Femur (tissue), 1 donor: Measurements from ENCODE around the gene PSMG2.

Experiments
- DNase-seq: peaks from one replicate; pipeline ENCODE4 v3.0.0-alpha.2; 2017

The PSMG2 gene, protein sequence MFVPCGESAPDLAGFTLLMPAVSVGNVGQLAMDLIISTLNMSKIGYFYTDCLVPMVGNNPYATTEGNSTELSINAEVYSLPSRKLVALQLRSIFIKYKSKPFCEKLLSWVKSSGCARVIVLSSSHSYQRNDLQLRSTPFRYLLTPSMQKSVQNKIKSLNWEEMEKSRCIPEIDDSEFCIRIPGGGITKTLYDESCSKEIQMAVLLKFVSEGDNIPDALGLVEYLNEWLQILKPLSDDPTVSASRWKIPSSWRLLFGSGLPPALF

DNA sequence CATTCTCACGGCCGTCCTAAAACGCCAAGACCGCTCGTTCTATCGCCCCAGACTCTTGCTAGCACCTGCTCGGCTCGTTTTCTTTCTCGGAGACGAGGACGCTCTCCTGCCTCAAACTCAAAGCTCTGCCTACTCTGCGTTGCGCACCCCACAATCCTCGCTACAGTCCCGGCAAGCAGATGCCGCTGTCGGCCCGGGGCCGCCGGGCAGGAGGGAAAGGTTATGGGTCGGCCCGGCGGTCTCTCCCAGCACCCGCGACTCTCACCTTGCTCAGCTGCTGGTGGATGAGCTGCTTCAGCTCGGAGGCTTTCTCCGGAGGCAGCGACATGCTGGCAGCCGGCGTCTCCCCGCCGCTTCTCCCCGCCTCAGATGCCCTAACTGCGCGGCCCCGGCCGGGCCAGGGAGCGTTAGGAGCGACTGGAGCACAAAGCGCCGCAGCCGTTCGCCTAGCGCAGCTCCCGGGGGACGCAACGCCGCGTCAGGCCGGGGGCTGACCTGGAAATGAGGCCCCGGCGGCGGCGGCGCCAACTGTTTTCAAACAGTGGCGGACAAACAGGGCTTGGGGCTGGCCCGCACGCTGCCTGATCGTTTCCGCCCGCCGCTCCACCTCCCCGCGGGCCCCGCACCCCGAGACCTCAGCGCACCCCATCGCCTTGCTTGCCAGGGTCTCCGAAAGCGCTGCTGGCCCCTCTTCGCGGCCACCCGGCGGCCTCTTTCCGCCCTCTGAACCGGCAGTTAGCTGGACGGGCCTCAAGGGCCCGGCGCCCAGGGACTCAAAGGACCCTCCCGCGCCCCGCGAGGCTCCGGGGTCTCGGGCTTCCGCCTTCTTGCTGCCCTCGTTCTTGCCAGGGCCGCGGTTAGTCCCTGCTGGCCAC, at the start of gene PSMG2, which contains the start of gene CEP76:
PSMG2 (plus strand) TSS at position 822 of the 875 bp plus-strand sequence. CDS start 66 bp downstream, outside the sequence.
CEP76 (minus strand) TSS at position 503 of the 875 bp plus-strand sequence; CDS start at position 328, 175 bp downstream.
- peak; percentile 94 for DNase-seq

DNA sequence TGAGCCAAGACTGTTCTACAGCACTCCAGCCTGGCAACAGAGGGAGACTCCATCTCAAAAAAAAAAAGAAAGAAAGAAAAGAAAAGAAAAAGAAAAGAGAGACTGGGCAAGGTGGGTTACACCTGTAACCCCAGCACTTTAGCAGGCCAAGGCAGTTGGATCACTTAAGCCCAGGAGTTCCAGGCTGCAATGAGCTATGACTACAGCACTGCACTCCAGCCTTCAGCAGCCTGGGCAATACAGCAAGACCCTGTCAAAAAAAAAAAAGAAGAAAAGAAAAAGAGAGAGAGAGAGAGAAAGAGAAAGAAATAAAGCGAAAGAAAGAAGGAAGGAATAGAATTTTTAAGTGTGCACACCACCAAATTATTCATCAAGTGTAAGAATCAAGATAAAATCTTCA, 47.9 kb upstream of the PSMG2 start:
- no peak for DNase-seq

DNA sequence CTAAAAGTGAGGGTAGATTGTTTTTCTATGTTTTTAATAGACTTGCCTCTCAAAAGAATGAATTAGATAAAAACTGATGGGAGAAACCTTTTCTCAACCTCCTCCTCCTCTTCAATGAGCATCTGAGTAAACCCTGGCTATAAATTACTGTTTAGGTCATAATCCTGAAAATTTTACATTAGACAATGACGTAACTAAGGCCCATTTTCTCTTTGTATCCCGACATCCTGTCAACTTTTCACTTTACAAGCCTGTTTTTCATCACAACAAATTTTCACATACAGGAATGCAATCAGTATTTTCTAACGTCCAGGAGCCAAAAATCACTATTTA, 46.3 kb upstream of the PSMG2 start:
- DNase-seq, result no peak

GRCh38 chr18:12656938-12657683, 45.7 kb upstream of the PSMG2 start:
- DNase-seq, result peak; percentile 67

- DNase-seq, result peak; percentile 74
Measured at GRCh38 chr18:12657684-12658425, 45.0 kb upstream of the PSMG2 start, which contains the start of gene SPIRE1. TSS of gene SPIRE1 (minus strand) at chr18:12658107. CDS start at chr18:12657866, 241 bp downstream.

DNA sequence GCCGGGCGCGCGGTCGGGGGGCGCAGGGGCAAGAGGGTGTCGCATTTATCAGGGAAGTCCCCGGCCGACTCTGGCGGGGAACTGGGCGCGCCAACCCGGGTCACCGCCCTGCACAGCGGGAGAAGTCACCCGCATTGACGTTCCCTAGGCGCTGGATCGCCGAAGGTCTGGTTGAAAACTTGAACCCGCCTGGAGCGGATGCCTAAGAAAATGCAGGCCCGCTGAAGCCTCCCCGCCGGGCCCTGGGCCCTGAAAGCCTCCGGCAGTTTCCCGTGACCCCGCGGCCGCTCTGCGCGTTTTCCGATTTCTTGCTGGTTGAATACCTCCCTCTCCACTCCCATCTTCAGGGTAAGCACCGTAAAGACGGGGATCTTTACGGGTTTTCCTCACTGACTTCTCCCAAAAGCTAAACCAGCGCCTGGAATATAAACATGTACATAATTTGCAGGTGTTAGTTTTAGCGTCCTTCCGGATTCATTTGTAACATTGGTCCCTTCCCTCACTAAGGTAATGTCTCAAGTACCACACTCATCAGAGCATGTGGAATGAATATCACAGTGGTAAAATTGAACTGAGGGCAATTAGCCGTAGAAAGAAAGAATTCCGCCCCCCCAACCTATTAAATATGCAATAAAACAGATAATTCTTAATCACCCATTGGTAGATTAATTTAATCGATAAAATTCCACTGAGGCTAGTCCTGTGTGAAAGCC, 44.3 kb upstream of the PSMG2 start:
- DNase-seq, result peak; percentile 55

DNA sequence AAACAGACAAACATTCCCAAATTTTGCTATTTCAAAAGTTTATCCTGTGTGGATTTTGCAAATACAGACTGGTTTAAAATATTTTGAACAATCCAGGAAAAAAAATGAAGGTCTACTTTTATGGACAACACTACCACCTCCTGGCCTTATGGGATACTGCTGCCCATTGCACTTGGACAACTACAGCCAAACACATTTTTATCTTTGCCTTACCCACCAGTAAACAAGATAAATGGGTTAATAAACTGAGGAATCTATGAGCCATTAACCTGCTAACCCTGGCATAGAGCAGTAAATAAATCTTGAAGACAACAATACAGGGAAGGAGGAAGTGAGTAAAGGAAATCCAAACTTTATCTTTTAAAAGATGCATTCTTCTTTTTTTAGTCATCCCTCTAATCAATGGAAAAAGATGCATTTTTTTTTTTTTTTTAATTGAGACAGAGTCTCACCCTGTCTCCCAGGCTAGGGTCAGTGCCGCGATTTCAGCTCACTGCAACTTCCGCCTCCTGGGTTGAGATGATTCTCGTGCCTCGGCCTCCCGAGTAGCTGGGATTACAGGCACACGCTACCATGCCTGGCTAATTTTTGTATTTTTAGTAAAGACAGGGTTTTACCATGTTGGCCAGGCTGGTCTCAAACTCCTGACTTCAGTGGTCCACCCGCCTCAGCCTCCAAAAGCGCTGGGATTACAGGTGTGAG, 42.8 kb upstream of the PSMG2 start:
- DNase-seq, result peak; percentile 49

DNA sequence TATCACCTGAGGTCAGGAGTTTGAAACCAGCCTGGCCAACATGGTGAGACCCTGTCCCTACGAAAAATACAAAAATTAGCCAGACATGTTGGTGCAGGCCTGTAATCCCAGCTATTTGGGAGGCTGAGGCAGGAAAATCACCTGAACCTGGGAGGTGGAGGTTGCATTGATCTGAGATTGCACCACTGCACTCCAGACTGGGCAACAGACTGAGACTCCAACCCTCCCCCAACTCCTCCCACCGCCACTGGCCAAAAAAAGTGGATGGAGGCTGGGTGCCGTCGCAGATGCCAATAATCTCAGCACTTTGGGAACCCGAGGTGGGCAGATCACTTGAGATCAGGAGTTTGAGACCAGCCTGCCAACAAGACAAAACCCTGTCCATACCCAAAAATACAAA, 34.8 kb upstream of the PSMG2 start:
- no peak for DNase-seq

DNA sequence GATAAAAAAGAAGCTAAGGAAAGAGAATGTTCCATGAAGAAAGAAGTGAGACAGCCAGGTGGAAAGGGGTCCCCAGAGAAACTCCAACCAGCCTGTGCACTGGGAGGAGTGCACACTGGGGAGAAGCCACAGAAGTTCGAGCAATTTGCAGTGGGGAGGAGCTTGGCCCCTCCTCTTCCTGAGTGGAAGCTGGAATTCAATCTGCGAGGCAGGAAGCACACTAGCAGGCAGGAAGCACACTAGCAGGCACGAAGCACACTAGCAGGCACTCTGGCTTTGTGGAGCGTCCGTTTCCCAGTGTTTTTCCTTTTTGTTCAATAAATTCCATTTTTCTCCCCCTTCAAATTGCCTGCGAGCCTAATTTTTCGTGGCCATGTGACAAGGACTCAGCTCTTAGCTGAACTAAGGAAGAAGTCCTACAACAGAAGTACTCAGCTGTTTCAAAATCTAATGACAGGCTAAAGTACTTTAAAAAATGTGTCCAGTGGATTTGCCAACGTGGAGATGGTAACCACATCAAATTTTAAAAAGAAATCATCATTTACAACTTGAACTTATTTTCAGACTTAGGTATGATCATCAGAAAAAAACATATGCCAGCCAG, 23.6 kb upstream of the PSMG2 start:
- DNase-seq, result peak; percentile 68

GRCh38 chr18:12686100-12686499, 16.7 kb upstream of the PSMG2 start:
- DNase-seq, result no peak

DNA sequence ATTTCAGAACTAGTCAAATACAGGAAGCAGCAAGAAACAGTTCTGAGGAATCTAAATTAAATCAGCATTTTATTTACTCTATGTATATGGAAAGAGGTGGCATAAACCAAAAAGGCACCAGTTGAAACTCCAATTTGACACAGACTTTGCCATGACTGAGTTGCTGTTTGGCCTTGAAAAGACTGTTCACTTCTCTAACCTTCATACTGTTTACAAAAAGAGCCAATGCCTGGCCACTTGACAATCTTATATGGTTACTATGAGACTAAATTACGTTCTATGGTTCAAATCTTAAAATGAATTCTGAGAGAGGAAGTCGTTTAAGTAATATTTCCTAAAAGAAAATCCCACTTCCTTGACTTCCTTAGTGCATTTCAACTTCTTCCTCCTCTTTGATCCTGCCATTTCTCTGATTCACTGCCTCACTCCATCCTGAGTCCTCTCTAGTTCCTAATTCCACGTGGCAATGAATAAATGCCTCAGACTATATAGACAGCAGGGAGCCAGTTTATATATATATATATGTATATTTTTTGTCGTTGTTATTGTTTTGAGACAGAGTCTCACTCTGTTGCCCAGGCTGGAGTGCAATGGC, 13.5 kb upstream of the PSMG2 start:
- no peak for DNase-seq

- DNase-seq, result no peak
Measured at GRCh38 chr18:12692206-12692605, 10.6 kb upstream of the PSMG2 start.

- DNase-seq, result no peak
Measured at GRCh38 chr18:12694032-12694431, 8.8 kb upstream of the PSMG2 start.

DNA sequence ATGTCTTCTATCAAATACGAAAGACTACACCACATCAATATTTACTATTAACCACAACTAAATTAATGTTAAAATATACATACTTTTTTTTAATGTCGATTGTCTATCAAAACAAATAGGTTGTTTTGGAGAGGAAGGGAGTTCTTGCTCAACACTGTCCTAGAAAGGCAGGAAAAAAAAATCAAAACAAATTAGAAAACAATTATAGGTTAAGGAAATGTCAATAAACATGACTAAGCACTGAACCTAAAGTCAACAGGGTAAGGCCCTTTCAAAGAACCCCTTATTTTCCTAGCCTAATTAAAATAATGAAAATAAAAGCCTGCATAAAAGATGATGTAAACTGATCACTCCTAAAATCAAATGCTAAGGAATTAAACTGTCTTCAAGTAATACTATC, 3.1 kb upstream of the PSMG2 start:
- DNase-seq, result no peak

DNA sequence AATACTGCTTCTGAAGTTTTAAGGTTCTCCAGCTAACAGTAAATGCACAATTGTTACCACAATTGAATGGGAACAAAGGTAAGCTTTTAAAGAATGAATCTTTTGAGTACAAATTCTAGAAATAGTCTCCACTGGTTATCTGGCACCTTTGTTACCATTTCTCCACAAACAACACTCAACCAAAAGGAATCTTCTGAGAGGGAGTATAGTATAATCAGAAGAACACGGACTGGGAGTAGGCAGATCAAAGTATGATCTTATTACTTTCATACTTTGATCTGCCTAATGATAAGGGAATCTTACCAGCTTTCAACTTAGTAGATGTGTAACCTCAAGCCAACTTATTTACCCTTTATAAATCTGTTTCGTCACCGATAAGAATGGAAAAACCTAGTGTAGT, 1.7 kb upstream of the PSMG2 start:
- DNase-seq, result no peak

DNA sequence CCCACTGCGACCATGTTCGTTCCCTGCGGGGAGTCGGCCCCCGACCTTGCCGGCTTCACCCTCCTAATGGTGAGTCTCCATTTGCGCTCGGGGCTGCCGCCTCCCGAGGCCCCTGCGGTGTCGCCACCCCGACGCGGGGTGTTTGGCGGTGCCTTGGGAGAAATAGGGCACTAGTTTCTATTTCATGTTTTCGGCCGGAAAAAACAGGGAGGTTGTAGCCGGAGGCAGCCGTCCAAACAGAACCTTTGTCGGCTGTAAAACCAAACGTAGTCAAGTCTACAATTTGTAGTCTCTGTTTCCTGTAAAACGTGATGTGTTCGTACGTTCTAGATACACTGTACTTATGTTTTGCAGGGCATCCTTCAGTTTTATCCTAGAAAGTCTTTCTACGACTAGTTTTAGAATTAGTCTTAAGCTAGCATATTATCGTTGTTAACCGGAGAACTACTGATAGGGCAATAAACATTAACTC, 290 bp downstream of the PSMG2 start:
- DNase-seq, result no peak

- no peak for DNase-seq
Measured at GRCh38 chr18:12703664-12704063, 822 bp downstream of the PSMG2 start.

GRCh38 chr18:12711446-12711845, 8.6 kb downstream of the PSMG2 start:
- DNase-seq, result no peak

DNA sequence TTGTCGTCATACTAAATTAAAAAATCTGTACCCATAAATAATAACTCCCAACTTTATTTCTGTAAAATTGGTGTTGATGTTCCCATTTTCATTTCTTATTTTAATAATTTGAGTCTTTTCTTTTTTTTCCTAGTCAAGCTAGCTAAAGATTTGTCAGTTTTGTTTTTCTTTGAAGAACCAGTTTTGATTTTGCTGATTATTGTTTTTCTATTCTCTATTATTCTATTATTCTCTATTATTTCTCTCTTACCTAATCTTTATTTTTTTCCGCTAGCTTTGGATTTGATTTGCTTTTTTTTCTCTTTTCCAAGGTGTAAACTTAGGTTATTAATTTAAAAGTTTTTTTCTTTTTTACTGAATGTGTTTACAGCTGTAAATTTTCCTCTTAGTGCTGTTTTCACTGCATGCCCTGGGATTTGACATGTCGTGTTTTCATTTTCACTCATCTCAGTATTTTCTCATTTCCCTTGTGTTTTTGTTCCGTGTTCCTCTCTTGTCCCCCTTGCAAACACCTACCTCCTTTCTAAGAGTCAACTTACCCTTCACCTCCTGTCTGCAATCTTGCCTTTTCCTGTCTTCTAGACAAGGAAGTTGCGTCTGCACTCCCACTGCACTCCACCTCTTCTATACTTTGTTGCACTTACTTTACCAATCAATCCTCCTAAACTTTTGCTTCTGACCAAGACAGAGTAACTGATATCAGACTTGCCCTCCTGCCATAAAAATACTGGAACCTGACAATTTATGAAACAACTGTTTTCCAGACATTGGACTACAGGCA, 18.8 kb downstream of the PSMG2 start:
- DNase-seq, result no peak
